GM11168 (cell line): ENCODE results near the gene PSIP1.

Experiments
- in situ Hi-C: fragments of 300-500 bp; cut with MboI; formaldehyde crosslinking; loops from one replicate; pipeline ENCODE4 v1.12.0; 2022; ENCODE audit warnings: low sequenced_read_pairs; ENCODE audit not compliant: unreplicated experiment

Gene PSIP1

GRCh38 chr9:15509931-15510788 lies 610 bp downstream of the PSIP1 start:
- in situ Hi-C loops: loop anchor here (10.0 kb wide), 1 partner anchor 105 kb away; no protein-coding TSS in a partner anchor

- in situ Hi-C loops: loop anchor here (10.0 kb wide), 1 partner anchor 109 kb away; no protein-coding TSS in a partner anchor
Measured at GRCh38 chr9:15505921-15506320, 4.8 kb downstream of the PSIP1 start.

DNA sequence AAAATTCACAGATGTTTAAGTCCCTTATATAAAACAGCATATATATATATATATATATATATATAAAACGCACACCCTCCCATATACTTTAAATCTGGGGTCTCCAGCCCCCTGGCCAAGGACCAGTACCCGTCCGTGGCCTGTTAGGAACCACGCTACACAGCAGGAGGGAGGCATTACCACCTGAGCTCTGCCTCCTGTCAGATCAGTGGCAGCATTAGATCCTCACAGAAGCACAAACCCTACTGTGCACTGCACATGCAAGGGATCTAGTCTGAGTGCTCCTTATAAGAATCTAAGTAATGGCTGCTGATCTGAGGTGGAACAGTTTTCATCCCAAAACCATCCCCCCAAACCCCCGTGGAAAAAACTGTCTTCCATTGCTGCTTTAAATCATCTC lies 9.0 kb downstream of the PSIP1 start:
- in situ Hi-C loops: loop anchor here (10.0 kb wide), 1 partner anchor 113 kb away; no protein-coding TSS in a partner anchor

- in situ Hi-C loops: loop anchor here (10.0 kb wide), 1 partner anchor 114 kb away; no protein-coding TSS in a partner anchor
Measured at GRCh38 chr9:15501179-15501578, 9.6 kb downstream of the PSIP1 start.

- in situ Hi-C loops: no loop called here
Measured at GRCh38 chr9:15499139-15499538, 11.6 kb downstream of the PSIP1 start.

DNA sequence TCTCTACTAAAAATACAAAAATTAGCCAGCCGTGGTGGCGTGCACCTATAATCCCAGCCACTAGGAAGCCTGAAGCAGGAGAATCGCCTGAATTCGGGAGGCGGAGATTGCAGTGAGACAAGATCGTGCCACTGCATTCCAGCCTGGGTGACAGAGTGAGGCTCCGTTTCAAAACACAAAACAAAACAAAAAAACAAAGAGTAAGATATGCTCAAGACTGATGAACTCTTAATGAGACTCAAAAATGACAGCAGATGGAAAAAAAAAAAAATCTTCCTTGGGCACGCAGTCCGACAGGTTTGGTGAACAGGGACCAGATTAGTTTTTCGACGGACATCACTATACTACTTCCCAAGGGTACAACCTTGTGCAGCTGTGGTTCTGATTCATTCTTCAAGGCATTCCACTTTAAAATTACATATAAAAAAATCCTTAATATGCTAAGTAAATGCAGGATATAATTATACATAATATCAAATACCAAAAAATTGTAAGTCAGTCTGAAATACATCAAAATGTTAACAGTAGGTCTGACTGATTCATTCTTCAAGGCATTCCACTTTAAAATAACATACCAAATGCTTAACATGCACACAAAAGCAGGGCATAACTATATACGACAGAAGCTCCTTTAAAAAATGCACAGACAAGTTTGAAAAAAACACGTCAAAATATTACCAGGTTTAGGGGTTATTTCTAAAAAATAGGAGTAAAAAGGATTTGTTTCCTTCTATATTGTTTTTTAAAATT lies 12.3 kb downstream of the PSIP1 start:
- in situ Hi-C loops: no loop called here

DNA sequence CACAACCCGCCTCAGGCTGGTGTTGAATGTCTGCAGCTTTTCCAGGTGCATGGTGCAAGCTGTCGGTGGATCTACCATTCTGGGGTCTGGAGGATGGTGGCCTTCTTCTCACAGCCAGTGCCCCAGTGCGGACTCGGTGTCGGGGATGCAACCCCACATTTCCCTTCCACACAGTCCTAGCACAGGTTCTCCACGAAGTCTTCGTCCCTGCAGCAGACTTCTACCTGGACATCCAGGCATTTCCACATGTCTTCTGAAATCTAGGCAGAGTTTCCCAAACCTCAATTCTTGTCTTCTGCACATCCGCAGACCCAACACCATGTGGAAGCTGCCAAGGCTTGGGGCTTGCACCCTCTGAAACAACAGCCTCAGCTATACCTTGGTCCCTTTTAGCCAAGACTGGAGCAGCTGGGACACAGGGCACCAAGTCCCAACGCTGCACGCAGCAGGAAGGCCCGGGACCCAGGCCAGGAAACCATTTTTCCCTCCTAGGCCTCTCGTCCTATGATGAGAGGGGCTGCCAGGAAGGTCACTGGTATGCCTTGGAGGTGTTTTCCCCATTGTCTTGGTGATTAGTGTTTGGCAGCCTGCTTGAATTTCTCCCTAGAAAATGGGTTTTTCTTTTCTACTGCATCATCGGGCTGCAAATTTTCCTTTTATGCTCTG lies 18.2 kb downstream of the PSIP1 start:
- in situ Hi-C loops: no loop called here

DNA sequence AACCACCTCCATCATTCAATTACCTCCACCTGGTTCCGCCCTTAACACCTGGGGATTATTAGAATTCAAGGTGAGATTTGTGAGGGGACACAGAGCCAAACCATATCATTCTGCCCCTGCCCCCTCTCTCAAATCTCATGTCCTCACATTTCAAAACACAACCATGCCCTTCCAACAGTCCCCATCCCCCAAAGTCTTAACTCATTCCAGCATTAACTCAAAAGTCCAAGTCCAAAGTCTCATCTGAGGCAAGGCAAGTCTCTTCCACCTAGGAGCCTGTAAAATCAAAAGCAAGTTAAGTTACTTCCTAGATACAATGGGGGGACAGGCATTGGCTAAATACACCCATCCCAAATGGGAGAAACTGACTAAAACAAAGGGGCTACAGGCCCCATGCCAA lies 18.8 kb downstream of the PSIP1 start:
- in situ Hi-C loops: no loop called here

- in situ Hi-C loops: no loop called here
Measured at GRCh38 chr9:15485836-15486666, 24.7 kb downstream of the PSIP1 start.

- in situ Hi-C loops: no loop called here
Measured at GRCh38 chr9:15484802-15485201, 26.0 kb downstream of the PSIP1 start.

- in situ Hi-C loops: no loop called here
Measured at GRCh38 chr9:15482146-15482545, 28.6 kb downstream of the PSIP1 start.

GRCh38 chr9:15480028-15480427 lies 30.7 kb downstream of the PSIP1 start:
- in situ Hi-C loops: no loop called here

DNA sequence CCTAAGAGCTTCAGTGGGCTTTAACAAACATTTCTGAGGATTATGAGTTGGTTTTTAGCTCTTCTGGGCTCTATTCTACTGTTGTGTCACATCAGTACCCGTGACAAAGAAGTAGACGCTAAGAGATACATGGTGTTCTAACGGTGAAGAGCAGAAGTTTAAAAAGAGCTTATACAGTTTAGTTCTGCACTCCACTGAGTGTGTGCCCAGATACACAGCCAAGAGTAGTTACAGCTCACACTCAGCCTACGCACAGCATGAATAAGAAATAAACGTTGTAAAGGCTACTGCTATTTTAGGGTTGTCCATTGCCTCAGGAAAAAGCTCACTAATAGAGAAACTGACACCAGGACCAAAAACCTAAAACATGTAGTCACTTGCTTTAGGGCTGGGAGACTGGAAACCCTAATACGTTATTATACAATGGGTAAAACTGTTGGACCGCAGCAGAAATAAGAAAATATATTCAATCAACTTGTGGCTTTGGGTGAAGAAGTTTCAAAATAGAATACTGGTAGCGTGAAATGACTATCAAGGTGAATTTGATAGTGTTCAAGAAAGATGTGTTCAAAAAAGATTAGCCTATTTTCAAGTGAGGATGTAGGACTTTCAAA lies 34.7 kb downstream of the PSIP1 start:
- in situ Hi-C loops: no loop called here

DNA sequence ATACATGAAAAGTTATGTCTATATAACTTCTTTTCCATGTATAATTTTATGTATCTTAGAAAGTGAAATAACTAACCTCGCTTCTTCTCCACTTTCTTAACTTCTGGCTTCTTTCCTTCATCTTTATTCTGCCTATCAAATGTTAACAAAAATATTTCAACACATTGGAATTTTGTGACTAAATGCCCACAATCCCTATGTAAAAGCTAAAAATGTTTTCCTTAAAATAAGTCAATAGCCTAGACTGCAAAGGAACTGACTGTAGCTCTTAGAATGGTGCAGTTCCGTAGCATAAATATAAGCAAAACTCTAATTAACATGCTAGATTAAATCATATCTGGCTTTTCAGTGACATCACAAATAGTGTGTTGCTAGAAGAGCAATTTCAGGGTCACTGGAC lies 40.9 kb downstream of the PSIP1 start:
- in situ Hi-C loops: no loop called here

- in situ Hi-C loops: no loop called here
Measured at GRCh38 chr9:15469406-15469805, 41.4 kb downstream of the PSIP1 start.

DNA sequence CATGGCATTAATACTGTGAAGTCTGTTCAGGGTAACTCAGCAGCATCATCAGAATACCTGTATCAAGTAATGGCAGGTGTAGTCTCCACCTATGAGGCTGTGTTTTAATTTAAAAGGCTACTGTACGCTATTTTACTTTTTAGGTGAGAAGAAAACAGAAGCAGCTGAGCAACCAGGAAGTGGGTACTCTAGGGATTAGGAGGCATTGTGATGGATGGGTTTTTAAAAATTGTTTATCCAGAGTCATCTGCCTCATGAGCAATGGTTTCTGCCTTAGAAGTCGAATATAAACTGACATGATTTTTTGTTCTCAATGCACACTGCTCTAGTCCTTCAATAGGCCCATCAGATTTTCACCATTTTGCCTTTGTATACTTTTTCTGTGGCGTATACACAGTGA lies 42.6 kb downstream of the PSIP1 start:
- in situ Hi-C loops: no loop called here

- in situ Hi-C loops: no loop called here
Measured at GRCh38 chr9:15461601-15462000, 49.2 kb downstream of the PSIP1 start.

- in situ Hi-C loops: no loop called here
Measured at GRCh38 chr9:15461056-15461455, 49.7 kb downstream of the PSIP1 start.

DNA sequence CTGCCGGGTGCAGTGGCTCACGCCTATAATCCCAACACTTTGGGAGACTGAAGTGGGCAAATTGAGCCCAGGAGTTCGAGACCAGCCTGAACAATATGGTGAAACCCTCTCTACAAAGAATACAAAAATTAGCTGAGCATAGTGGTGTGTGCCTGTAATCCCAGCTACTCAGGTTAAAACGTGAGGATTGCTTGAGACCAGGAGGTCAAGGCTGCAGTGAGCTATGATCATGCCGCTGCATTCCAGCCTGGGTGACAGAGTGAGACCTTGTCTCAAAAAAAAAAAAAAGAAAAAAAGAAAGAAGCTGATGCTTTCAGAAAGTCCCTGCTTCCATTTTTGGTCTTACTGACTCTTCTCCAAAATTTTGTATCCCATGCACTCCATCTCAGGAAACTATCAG lies 56.8 kb downstream of the PSIP1 start:
- in situ Hi-C loops: no loop called here
